Middle frontal gyrus (tissue), 1 donor: ENCODE measurements around the gene DLL1.
"Not testable (repeated sequence)": the region's sequence is repeated elsewhere in the genome, so short reads cannot be mapped to it uniquely, and the experiment has no call there.

ENCODE experiments used
- DNase-seq: peaks from one replicate; pipeline ENCODE4 v3.0.0-alpha.2; 2015; ENCODE audit warnings: low spot score; ENCODE audit errors: extremely low spot score

Gene DLL1

DNA sequence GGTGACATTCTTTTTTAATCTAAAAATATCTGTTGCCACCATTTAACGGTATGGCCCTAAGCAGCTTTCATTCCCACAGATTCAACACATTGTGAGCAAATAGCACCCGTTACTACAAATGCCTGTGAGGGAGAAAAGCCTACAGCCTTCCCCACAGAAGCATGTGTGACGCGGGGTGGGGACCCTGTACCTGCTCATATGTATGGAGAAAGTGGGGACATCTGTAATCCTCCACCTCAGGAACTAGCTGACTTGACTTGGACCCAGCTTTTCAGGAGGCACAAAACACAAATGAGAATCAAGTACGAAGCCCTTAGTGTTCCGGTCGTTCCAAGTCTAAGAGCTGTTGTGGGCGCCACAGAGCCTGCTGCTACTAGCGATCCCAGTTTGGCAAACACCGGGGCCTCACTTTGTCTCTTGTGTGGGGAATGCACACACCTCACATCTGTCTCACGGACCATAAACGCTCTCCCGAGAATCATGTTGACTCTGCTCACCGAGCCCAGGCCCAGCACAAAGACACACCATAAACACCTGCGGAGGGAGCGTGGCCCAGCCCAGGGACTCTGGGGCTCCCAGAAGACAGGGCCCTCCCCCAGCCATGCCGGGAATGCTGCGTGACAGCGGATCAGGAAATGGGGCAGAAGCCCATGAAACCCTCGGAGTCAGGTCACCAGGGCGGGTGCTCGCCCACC lies 21.6 kb downstream of the DLL1 start:
- no peak for DNase-seq

DNA sequence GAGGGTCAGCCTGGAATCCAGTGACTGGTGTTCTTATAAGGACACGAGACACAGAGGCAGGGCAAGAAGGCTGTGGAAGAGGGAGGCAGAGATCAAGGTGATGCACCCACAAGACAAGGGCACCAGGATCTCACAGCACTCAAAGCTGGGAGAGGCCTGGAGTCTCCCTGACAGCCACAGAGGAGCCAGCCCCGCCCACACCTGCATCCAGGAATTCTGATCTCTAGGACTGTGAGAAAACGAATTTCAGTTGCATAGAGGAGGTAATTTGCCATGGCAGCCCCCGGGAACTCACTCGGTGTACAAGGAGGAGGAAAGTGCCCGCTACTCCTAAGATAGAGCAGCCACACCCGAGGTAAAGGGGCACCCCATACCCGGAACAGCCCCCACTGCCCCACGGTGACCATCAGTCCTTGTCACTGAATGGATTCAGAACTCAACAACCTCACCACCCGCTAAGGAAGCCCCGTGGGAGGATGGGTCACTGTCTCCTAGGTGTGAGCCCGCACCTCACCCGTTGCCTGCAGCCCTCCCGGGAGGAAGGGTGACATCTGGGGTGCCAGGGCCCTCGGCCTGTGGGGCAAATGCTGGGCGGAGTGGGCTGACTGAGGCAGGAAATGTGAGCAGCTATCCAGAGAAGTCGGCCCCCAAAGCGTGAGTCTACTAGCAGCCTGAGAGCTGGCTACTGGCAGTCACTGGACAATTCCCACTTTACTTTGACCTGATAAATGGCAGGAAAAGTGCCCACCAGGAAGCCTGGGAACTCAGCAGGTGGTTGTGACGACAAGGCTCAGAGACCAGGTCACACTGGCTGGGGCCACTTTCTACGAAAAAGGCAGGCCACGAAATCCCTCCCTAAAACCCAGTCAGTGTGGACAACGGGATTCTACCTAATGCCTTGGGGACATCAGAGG lies 22.4 kb downstream of the DLL1 start:
- no peak for DNase-seq

DNA sequence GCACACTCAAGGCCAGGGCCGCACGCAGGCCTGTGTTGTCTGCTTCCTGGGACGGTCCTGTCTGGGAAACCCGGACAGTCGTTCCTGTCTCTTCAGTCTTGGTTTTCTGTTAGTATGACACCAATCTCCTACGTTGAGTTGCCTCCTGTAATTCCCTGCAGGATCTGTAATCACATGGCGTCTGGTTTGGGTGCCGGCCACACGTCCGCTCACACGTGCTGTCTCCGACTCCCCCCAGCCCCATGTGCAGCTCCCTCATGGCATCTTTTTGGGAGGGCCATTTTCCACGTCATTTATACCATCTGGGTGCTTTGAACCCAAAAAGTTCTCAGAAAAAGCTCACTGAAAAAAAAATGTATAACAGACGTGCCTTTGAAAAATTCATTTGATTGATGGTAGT lies 23.2 kb downstream of the DLL1 start:
- no peak for DNase-seq

DNA sequence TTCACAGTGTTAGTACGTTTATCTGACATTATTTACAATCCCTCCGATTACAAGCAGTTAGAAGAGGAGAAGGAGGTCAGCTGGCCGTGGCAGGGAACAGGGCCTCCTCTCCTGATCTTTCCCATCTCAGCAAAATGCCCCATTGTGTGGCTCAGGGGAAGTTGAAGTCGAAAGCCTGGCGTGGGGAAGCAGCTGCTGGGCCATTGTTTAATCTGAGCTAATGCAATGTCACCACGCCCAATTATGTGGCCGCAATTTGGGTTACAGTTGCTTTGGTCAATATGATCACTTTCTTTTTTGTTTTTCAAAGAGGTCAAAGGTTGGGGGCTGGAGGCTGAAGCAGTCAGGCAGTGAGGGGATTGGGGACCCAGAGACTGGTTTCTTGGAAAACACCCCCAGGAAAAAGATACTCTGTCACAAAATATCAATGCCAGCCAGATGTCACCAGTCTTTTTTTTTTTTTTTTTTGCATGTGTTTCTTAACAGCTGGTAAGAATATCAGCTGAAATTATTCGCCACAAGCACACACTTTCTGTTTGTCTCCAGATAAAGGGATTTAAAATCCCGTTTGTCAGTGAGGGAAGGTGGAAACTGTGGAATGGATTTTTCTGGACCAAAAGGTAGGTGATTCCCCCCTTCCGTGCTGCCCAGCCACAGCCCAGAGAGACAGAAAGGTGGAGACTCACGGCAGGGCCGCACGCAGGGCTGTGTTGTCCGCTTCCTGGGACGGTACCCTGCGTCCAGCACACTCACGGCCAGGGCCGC lies 24.6 kb downstream of the DLL1 start:
- DNase-seq, result peak; percentile 50

DNA sequence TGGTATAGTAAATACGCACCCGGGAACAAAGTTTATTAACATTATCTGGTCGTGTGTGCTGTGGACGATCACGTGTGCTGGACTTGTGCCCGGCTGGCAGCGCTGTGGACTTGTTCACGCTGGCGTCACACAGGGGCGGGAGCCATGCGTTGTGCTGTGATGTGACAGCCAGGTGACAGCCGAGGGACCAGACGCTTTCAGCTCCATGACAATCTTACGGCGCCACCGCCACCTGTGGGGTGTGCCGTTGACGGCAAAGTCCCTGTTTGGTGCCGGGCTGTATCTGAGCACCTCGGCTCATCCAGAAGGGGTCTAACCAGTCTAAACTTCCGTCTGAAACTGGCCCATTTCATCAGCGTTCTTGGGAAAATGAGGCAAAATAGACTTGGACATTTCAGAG lies 25.2 kb downstream of the DLL1 start:
- DNase-seq, result peak; percentile 13

DNA sequence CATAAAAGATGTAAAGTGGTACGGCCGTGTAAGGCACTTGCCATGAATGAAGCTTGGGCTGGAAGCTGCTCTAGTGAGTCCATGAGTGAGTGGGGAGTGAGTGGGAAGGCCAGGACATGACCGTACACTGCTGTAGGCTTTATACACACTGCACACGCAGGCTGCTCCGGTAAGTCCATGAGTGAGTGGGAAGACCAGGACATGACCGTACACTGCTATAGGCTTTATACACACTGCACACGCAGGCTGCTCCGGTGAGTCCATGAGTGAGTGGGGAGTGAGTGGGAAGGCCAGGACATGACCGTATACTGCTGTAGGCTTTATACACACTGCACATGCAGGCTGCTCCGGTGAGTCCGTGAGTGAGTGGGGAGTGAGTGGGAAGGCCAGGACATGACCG lies 26.2 kb downstream of the DLL1 start:
- not testable (repeated sequence) for DNase-seq

DNA sequence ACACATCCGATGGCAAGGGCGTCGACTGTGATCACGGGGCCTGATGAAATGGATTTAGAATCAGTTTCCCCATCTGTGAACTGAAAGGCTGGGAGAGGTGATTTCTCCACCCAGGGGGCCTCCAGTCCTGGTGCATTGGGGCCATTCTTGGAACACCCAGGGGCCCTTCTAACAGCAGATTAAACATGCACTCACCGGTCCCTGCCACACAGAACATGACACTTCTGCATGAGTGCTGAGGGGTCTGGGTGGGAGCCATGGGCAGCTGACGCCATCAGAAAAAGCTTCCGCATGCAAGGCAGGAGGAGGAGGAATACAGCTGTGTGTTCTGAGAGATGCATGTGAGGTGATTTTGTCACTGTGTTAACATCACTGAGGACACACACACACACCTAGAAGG lies 26.8 kb downstream of the DLL1 start:
- no peak for DNase-seq

DNA sequence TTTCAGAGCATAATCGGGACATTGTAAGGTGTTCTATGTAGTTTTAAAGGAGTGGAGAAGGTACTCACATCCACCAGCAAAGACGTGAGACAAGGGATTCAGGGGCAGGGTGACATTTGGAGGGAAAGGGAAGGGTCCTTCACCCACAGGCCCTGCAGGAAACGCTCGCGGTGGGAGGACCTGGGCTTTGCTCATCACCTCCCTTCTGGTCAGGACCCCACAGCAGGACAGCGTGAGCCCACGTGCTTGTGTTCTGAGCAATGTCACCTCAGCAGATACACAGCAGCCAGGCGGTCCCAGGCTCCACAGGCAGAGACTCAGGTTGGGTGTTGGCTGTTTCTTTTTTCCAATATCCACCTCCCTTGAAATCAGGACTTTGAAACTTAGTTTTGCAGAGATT lies 27.5 kb downstream of the DLL1 start:
- no peak for DNase-seq

DNA sequence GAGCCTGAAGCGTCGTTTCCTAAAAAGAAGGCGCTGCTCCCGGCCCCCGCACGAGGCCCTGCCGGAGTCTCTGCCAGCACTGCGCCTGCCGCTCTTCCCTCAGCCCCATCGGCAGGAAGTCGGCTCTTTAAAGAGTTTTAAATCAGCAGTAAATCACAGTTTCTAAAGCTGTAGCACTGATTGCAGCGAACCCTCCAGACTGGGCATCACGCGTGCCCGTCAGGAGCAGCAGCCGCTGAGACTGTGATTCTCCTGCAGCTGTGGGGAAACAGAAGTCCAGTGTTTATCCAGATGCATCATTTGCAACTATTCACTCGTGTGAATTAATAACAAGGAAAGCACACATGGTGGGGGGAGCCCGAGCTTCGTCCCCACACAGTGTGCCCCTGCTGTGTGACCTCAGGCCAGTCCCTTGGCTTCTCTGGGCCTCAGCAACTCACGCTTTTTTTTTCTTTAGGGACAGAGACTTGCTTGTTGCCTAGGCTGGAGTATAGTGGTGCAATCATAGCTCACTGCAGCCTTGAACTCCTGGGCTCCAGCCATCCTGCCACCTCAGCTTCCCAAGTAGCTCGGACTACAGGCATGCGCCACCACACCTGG lies 28.3 kb downstream of the DLL1 start:
- DNase-seq, result peak; percentile 25

DNA sequence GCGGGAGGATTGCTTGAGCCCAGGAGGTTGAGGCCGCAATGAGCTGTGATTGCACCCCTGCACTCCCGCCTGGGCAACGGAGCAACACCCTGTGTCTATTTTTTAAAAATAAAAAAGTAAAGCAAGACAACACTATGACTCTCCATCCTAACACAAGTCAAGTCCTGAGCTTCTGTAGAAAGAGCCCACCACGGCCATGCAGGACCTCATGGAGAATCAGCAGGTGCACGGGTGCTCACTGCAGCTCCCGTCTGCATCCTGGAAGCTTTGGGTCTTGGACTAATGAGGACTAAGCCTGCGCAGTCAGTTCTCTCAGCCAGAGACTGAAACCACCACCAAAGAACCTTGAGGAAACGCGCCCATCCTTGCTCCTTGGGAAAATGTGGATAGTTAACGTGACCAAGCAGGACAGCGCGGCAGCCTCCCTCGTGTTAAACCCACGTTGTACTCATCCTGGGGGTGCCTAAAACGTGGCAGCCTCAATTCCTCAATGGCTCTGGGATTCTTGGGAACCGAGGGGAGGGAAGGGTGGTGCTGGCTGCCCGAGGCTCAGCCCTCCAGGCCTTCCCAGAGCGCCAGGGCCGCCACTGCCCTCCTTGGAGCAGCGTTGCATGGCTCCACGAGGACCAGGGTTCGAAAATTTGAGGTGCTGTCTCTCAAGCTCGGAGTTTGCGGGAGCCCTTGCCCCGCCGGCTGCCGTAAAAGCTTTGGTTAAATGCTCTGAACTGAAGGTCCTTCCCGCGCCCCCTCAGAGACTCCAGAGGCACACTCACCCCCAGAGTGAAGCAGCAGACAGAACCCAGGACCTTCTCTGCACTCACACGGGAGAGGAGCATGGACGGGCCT lies 29.0 kb downstream of the DLL1 start:
- no peak for DNase-seq

DNA sequence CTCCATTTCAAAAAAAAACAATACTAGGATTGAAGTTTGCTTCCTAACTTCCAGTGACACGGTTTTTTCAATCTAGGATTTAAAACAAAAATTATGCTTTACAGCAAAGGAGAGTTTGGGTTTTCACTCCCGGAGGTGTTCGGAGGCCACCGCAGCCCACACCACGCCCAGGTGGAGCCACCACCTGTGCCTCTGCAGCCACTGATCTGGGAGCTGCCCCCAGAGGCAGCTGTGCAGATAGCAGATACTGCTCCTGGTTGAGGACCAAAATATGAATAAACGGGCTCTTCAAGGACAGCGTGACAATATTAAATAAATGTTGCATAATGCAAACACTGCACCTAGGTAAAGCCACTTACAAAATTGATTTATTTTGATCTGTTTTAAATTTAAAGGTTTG lies 30.2 kb downstream of the DLL1 start:
- DNase-seq, result no peak

DNA sequence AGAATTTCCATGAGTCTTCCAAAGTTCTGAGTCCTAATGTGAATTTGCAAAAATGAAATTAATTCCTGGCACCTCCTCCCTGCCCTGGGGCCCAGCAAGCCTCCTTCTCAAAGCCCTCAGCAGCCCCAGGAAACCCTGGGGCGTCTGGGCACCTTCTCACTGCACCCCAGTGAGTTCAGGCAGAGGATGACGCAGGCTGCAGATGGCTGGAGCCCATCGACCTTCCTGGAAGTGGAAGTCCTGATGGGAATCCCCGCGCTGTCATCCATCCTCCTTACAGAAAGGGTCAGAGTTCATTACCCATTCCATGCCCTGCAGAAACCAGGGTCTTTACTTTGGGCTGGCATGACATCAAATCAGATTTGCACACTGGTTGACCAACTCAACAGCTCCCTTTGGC lies 31.6 kb downstream of the DLL1 start:
- DNase-seq, result no peak

DNA sequence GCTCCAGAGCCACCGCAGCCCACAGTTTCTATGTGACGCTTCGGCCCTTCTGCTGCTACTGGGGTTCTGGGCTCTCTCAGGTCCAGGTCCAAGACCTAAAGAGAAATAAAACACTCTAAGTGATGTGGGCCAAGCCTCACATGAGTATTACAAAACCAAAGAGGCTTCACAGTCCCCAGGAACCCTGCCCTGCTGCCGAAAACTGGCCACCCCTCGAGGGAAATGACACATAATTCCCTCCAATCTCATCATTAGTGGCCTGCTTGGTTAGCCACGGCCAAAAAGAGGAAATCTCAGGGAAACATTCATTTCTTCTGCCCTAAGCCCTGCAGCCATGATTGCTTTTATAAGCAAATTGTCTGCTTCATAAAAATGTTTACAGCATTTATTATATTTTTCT lies 32.5 kb downstream of the DLL1 start:
- no peak for DNase-seq

DNA sequence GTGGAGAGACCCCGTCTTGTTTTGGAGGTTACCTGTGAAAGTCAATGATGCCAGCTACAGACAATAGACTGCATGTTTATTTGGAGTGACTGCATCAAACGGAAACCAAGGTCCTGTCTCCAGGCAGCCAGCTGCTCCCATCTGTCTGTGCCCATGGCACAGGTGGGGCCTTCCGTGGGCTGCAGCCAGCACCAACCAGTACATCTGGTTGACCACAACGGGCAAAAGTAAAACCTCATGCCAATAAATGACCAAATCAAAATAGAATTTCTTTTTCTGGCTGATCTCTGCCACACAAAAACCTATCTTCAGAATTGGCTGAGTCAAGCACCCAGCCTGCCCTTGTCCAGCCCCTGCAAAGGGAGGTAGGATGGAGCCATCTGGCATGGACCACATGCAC lies 33.5 kb downstream of the DLL1 start:
- no peak for DNase-seq

DNA sequence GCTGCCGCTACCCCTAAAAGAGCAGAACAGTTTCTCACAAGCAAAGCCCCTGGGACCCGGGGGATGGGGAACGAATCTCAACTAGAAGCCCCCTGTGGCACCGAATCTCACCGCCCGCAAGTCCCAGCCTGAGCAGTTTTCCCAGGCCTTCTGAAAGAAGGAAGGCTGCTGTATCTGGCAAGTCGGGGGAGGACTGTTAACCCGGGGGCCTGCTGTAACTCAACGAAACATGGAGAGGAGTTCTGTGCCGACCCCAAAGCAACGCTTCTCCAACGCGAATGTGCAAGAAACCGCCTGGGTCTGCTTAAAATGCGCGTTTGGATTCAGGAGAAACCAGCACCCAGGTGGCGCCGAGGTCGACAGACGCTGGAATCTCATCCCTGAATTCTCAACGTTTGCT lies 34.2 kb downstream of the DLL1 start:
- DNase-seq, result no peak

DNA sequence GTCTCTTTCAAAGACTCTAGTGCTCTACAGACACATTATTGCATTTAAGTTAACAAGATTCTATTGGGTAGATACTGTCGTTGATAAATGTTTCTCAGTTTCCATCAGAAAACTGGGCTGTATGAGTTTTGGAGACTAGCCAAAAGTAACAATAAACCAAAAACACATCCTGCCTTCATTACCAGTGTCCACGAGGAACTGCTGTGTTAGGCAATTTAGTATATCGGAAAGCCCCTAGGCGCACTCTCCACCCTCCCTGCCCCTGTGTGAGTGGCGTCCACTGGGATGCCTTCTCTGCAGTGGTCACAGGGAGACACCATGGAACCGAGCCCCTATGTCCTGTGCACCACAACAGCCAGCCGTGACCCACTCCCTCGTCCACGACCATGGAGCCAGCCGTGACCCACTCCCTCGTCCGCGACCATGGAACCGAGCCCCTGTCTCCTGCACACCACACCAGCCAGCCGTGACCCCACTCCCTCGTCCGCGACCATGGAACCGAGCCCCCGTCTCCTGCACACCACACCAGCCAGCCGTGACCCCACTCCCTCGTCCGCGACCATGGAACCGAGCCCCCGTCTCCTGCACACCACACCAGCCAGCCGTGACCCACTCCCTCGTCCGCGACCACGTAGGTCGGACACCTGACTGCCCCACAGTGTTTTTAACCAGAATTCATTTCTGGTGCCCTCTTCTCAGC lies 35.3 kb downstream of the DLL1 start:
- DNase-seq, result no peak

DNA sequence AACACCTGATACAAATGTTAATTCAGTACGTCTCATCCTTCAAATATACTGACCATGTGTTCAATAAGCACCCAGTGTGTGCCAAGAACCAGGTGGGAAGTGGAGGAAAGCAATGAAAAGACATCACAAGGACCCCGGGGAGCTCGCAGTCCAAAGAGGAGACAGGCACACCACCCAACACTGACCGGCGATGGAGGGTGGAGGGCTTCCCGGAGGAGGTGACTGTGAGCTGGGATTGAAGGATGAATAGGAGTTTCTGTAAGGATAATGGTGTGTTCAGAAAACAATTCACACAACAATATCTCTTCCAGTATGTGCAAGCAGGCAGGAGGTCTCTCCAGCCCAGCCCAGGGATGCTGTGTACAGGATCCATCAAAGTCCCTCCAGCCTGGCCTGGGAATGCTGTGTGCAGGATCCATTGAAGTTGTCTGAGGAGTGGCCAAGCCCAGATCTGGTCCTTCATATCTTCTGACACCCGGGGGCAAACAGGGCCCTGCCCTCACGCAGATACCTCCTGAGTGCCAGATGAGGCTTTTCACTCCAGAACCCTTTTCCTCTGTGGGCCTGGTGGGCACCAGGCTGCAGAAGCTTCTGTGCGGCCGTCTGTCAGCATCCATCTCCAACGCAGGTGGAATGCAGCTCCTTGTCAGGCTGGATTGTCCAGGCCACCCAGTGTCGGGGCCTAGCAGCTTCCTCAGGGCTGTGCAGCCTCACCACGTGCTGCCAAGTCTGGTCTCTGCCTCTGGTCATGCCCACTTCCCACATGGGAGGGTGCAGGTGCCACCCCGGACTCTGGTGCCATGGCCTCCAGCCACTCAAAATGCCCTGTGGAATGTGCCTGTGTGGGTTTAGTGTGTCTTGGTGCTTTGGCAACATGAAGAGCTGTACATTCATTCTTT lies 36.3 kb downstream of the DLL1 start:
- DNase-seq, result no peak

DNA sequence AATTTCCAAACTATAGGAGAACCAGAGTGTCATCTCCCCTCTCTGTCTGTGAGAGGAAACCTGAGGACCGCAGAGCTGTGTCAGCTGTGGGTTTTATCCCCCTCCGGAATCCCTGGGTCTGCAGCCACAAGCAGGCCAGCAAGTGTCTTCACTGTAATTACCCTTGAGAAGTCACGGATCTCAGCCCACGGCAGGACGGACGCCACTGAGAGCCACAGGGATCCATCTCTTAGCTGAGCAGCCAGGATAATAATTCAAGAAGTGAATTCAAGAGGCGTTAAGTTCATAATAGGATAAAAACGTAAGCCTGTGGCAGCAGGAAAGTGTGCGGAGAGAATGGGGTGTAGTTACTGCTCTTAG lies 37.0 kb downstream of the DLL1 start:
- no peak for DNase-seq

DNA sequence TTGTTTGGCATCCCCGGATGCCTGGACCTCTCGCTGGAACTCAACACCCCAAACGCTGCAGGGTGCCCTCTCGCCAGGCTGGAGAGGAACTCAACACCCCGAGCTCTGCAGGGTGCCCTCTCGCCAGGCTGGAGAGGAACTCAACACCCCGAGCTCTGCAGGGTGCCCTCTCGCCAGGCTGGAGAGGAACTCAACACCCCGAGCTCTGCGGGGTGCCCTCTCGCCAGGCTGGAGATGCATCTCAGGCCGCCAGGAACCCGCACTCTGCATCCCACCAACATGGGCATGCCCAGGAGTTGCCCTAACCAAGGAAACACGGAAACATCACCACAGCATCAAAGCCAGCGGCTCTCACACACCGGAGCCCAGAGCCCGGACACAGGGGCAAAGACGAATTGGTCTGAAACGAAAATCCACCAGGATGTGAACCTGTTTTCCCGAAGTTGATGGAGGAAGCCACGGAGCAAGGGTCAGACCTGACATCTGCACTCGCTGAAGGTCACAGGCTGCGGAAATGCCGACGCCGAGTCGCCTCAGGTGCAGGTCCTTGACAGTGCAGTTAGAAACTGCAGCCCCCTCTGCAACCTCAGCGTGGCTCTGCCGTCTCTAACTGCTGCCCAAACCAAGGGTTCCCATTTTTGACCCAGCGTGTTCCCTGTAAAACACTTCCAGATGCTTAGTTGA lies 37.5 kb downstream of the DLL1 start:
- DNase-seq, result no peak
